RWPE1 (cell line): ENCODE data around the gene TERT.
A peak's percentile ranks its signal among the peaks of the same experiment; 100 is the strongest.

ENCODE experiments used
- CTCF ChIA-PET: fragments of 350-600 bp; sonication (Branson Sonifier 250); formaldehyde crosslinking; extraction: SDS; loops from one replicate; lab custom pipeline; 2021; lab: Yijun Ruan, JAX
- POLR2A ChIA-PET: fragments of 400-600 bp; formaldehyde crosslinking; extraction: SDS; loops from one replicate; lab custom pipeline; 2020; ENCODE audit warnings: antibody characterized with exemption; ENCODE audit not compliant: low non-redundant PET; lab: Yijun Ruan, JAX
- DNase-seq: peaks from one replicate; pipeline ENCODE4 v3.0.0; 2012; ENCODE audit warnings: low spot score
- H3K27ac ChIP-seq: fragments of 450-650 bp; 2 replicates; pipeline ENCODE4 v1.5.1; 2017
- TF ChIP-seq, protein P1 (sequence below): fragments of 450-650 bp; conservative IDR thresholded peaks from 2 replicates; pipeline ENCODE4 v1.5.1; 2017; ENCODE audit warnings: low read depth, mild to moderate bottlenecking

The TERT gene

DNA sequence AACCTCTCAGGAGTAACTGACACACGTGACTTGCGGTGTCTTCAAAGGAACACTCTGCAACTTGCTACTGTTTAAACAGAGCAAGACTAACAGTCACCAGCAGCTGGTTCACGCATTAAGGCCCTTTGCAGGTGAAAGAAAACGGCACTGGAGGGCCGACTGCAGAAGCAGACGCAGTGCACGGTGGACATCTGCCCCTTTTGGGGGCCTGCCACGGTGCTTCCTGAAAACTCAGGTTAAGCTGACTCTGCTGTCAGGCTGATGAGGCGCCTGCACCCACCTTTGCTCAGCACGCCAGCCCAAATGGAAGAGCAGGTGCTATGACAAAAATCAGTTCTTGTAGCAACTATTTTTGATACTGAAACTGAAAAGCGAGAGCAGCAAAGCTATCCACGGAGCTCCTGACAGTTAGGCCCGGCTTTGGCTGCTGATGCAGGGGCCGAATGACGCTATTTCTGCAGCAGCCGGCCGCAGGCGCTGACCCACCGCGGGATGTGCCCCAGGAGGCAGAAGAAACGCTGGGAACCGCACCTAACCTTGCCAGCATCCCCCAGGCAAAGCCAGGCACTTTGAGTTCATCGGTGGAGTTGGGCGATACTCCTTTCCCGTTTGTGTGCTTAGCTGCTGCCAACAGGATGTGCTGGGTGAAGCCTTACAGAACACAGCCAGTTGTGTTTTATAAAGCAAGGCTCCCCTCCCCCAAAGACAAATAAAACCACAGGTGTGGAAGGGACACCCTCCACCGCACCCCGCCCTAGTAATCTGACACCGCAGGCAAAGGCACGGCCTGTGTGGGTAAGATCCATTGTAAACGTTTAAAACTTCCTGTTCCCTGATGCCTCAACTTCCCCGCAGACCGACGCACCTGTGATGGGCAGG lies 21.1 kb upstream of the TERT start:
- ChIA-PET POLR2A (interaction anchor here (1.1 kb wide), 1 partner anchor 10 kb away, joined by 3 read pairs; no protein-coding TSS in a partner anchor), CTCF (interaction anchor here (0.7 to 1.2 kb wide), 2 partner anchors 107 to 1125 kb away, joined by 3 read pairs; partner anchors contain the start of gene LRRC14B)
- TF ChIP-seq, protein P1, sequence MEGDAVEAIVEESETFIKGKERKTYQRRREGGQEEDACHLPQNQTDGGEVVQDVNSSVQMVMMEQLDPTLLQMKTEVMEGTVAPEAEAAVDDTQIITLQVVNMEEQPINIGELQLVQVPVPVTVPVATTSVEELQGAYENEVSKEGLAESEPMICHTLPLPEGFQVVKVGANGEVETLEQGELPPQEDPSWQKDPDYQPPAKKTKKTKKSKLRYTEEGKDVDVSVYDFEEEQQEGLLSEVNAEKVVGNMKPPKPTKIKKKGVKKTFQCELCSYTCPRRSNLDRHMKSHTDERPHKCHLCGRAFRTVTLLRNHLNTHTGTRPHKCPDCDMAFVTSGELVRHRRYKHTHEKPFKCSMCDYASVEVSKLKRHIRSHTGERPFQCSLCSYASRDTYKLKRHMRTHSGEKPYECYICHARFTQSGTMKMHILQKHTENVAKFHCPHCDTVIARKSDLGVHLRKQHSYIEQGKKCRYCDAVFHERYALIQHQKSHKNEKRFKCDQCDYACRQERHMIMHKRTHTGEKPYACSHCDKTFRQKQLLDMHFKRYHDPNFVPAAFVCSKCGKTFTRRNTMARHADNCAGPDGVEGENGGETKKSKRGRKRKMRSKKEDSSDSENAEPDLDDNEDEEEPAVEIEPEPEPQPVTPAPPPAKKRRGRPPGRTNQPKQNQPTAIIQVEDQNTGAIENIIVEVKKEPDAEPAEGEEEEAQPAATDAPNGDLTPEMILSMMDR: no peak
- peak overlapping the region; percentile 94 for H3K27ac ChIP-seq
- DNase-seq: peak; percentile 82

DNA sequence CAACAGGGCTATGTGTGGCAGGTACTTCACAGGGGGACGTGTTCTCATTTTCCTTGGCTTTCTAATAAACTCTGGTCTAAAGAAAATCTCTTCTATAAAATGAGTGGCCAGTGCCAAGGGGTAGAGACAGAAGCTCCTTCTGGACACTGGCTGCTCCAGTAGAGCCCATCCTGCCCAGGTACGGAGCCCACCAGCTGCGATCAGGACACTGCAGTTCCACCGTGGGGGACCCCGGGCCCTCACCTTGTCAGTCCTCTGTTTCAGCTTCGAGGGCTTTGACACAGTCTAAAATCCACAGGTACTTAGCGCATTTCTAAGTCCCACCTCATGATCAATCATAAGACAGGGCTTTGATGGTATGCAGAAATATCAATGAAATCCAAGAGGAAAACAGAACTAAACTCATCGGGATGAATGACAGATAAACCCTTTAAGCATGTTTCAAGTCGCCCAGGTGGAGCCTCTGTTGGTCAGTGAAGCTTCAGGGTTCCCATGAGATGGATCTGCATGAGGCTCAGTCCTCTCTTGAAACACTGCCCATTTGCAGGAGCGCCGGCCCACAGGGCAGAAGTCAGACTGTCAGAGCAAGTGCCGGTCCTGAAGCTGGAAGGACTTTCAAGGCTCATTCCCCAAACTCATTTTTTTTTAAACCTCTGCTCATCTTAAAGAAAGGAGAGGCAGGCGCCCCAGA lies 20.3 kb upstream of the TERT start:
- ChIA-PET CTCF (interaction anchor here (0.7 to 1.2 kb wide), 2 partner anchors 106 to 1124 kb away, joined by 3 read pairs; partner anchors contain the start of gene LRRC14B), POLR2A (interaction anchor here (1.1 kb wide), 1 partner anchor 11 kb away, joined by 3 read pairs; no protein-coding TSS in a partner anchor)
- DNase-seq: no peak
- TF ChIP-seq, protein P1: no peak
- H3K27ac ChIP-seq: peak overlapping the region; percentile 94

DNA sequence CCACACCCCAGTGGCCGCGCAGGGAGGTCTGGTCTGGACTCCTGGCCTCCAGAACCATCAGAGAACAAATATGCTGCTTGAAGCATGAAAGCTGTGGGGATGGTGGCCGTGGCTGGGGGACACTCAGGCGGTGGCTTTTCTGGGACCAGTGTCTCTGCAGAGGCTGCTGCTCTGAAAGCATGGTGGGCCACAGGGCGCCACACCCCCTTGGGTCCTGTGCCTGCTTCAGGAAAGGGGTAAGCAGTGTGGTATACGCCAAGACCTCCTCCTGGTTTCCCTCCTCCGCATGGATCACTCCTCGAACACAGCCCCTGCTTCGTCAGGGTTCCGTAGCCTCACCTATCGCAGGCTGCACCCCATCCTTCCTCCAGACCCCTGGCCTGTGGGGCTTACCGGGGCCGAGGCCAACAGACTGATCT lies 19.7 kb upstream of the TERT start:
- POLR2A ChIA-PET: no interaction called here
- TF ChIP-seq, protein P1: no peak
- DNase-seq: no peak
- peak overlapping the region; percentile 94 for H3K27ac ChIP-seq
- CTCF ChIA-PET: no interaction called here

DNA sequence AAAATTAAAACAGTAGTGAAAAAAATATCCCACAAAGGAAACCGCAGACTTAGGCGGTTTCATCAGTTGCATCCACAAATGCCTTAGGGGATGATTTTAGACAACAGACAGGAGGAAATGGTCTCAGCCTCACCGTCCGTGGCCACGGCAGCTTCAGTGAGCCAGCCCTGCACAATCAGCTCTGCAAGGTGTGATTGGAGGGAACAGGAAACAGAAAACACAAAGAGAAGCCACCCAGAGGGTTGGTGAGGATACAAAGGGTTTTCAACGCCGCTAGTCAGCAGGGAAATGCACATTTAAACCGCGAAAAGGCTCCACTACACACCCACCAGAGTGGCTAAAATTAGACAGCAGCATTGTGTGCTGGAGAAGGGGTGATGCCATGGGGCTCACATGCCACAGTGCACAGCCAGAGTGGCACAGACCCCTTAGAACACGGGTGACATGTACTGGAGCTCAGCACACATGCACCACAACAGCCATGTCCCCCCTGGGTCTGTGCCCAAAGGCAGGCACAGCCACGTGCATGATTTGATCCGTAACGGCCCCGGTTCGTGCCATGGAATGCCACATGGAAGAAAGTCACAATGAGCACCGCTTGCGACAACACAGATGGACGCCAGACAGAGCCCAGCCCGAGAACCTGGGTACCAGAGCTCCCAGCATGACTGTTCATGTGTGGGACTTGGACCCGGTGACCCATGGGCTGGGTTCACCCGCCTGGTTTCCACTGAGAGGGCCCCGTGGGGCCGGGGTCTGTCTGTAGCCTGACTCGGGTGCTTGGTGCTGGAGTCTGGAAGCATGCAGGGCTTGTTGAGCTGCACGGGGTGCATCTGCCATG lies 18.3 kb upstream of the TERT start:
- H3K27ac ChIP-seq: no peak overlapping the region
- CTCF ChIA-PET: interaction anchor here (1.0 kb wide), 1 partner anchor 21 kb away, joined by 4 read pairs; no protein-coding TSS in a partner anchor
- DNase-seq: no peak
- TF ChIP-seq, protein P1: no peak
- POLR2A ChIA-PET: no interaction called here

DNA sequence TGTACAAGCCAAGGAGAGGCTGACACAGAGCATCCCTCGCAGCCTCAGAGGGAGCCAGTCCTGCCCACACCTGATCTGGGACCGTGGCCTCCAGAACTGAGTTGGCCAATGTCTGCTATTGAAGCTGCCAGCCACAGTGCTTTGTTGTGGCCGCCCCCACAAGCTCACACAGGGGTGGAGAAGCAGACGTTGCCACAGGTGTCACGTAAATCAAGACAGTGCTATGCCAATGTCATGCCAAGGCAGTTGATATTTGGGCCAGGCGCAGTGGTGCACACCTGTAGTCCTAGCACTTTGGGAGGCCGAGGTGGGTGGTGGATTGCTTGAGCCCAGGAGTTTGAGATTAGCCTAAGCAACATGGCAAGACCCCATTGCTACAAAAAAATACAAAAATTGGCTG lies 17.3 kb upstream of the TERT start:
- no peak for DNase-seq
- CTCF ChIA-PET: no interaction called here
- TF ChIP-seq, protein P1: no peak
- POLR2A ChIA-PET: no interaction called here
- H3K27ac ChIP-seq: no peak overlapping the region
